B cell (primary cell): ENCODE measurements around the gene CLEC2L. TPM values are rescaled to one million over a fixed set of nuclear protein-coding genes. Genes with fewer than 3 reads are reported as not detected.

Experiments used
- ATAC-seq: fragments of 200-7000 bp; cut with Tn5 transposase; one replicate; pipeline ENCODE4 v1.10.0; 2021; ENCODE audit warnings: low read depth, mild to moderate bottlenecking, moderate number of reproducible peaks, moderate library complexity
- CTCF ChIA-PET: fragments of 350-600 bp; sonication (Branson Sonifier 250); formaldehyde crosslinking; loops from one replicate; lab custom pipeline; 2021; ENCODE audit warnings: antibody characterized with exemption, inconsistent platforms; lab: Charles Lee
- POLR2A ChIA-PET: fragments of 350-600 bp; sonication (Branson Sonifier 250); formaldehyde crosslinking; loops from one replicate; lab custom pipeline; 2021; ENCODE audit warnings: antibody characterized with exemption; lab: Charles Lee
- DNase-seq: peaks from one replicate; pipeline ENCODE4 v3.0.0; 2013
- H2AFZ ChIP-seq: 2 replicates; pipeline ENCODE4 v1.6.1; 2012; ENCODE audit warnings: mild to moderate bottlenecking, low read depth, low read length; ENCODE audit not compliant: insufficient read depth, poor library complexity, severe bottlenecking
- H3K27ac ChIP-seq, 2 donors: 1 replicate in 1 of 2; 2 replicates in 1 of 2; pipeline ENCODE4 v1.5.1; 2012 to 2013; ENCODE audit warnings: low read length in 2 of 2, mild to moderate bottlenecking in 2 of 2, moderate library complexity in 1 of 2
- H3K27me3 ChIP-seq, 4 experiments: fragments of 200-600 bp in 1 of 4; sonication (generic) in 1 of 4; replicated peaks in 1 of 4; 1 replicate in 2 of 4; 2 replicates in 2 of 4; pipeline versions ENCODE4 v1.6.1 to v1.7.0; 2013 to 2016; ENCODE audit warnings: low read length in 3 of 4, mild to moderate bottlenecking in 2 of 4, mixed read lengths in 1 of 4, moderate library complexity in 1 of 4; ENCODE audit not compliant: insufficient read depth in 4 of 4, control insufficient read depth in 3 of 4; ENCODE audit errors: control extremely low read depth in 1 of 4
- H3K36me3 ChIP-seq, 2 experiments: replicated peaks in 1 of 2; 1 replicate in 1 of 2; 2 replicates in 1 of 2; pipeline versions ENCODE4 v1.6.1 to v1.7.1; 2013; ENCODE audit warnings: low read length in 1 of 2; ENCODE audit not compliant: insufficient read depth in 2 of 2, control insufficient read depth in 1 of 2; ENCODE audit errors: control extremely low read depth in 1 of 2, extremely low read depth in 1 of 2
- H3K4me1 ChIP-seq, 2 donors: fragments of 200-600 bp in 1 of 2; sonication (generic) in 1 of 2; 1 replicate in 1 of 2; 2 replicates in 1 of 2; pipeline versions ENCODE4 v1.5.1 to v1.6.1; 2013 to 2017; ENCODE audit warnings: low read length in 2 of 2; ENCODE audit not compliant: control insufficient read depth in 2 of 2, insufficient read depth in 2 of 2
- H3K4me2 ChIP-seq: replicated peaks from 2 replicates; pipeline ENCODE3; 2012; ENCODE audit warnings: mild to moderate bottlenecking, low read depth, low read length; ENCODE audit not compliant: poor library complexity, severe bottlenecking
- H3K4me3 ChIP-seq, 5 experiments: fragments of 200-600 bp in 1 of 5; sonication (generic) in 1 of 5; 1 replicate in 3 of 5; 2 replicates in 2 of 5; pipeline versions ENCODE4 v1.5.1 to v1.7.0; 2011 to 2016; ENCODE audit warnings: low read length in 4 of 5, mild to moderate bottlenecking in 4 of 5, low read depth in 2 of 5, control low read depth in 1 of 5, moderate library complexity in 1 of 5; ENCODE audit not compliant: insufficient read depth in 1 of 5; ENCODE audit errors: control extremely low read depth in 1 of 5, extremely low read depth in 1 of 5
- H3K79me2 ChIP-seq: fragments of 200-600 bp; sonication (generic); one replicate; pipeline ENCODE4 v1.6.0; 2016; ENCODE audit warnings: low read length; ENCODE audit not compliant: control insufficient read depth, insufficient read depth
- H3K9ac ChIP-seq: fragments of 200-600 bp; sonication (generic); 2 replicates; pipeline ENCODE4 v1.6.1; 2017; ENCODE audit warnings: mild to moderate bottlenecking, low read length, moderate library complexity
- H3K9me3 ChIP-seq, 3 donors: one replicate each; pipeline versions ENCODE4 v1.6.1 to v1.7.1; 2013; ENCODE audit warnings: low read length in 2 of 3; ENCODE audit not compliant: control insufficient read depth in 2 of 3, insufficient read depth in 1 of 3; ENCODE audit errors: control extremely low read depth in 1 of 3
- H4K20me1 ChIP-seq: 2 replicates; pipeline ENCODE4 v1.6.0; 2012; ENCODE audit warnings: mild to moderate bottlenecking, low read length; ENCODE audit not compliant: insufficient read depth, control insufficient read depth, poor library complexity, severe bottlenecking
- H3K27ac Mint-ChIP-seq: one replicate; pipeline ENCODE4 v1.8.0; 2021; ENCODE audit warnings: mixed read lengths
- H3K27me3 Mint-ChIP-seq: one replicate; pipeline ENCODE4 v1.8.0; 2021; ENCODE audit warnings: mixed read lengths
- H3K4me1 Mint-ChIP-seq: one replicate; pipeline ENCODE4 v1.8.0; 2021; ENCODE audit warnings: mixed read lengths
- H3K4me3 Mint-ChIP-seq: one replicate; pipeline ENCODE4 v1.8.0; 2021; ENCODE audit warnings: mixed read lengths
- H3K9me3 Mint-ChIP-seq: one replicate; pipeline ENCODE4 v1.8.0; 2022; ENCODE audit warnings: mixed read lengths; ENCODE audit not compliant: insufficient read depth
- EZH2 ChIP-seq: IDR thresholded peaks from 2 replicates; pipeline ENCODE4 v1.6.1; 2012; ENCODE audit warnings: borderline replicate concordance, low read depth, mild to moderate bottlenecking, moderate library complexity, low read length; ENCODE audit not compliant: insufficient read depth, poor library complexity, severe bottlenecking
- WGBS: methylation state at CpG from one replicate; pipeline ENCODE4 v1.1.5; 2013; ENCODE audit warnings: missing lambda C conversion rate; ENCODE audit not compliant: insufficient coverage; 5-methylcytosine and 5-hydroxymethylcytosine counted together
- intact Hi-C: fragments of 100-400 bp; cut with micrococcal nuclease; formaldehyde crosslinking; loops from one replicate; pipeline ENCODE4 v1.10.0; 2022
- polyA plus RNA-seq: library from polyadenylated mRNA; depleted of rRNA; stranded (reverse); fragments of >200 nt; gene quantifications from 2 replicates; pipeline ENCODE4 v1.2.3, GENCODE V29; 2012
- total RNA-seq, 2 donors: library from RNA; stranded (reverse); fragments of 120-200 nt in 1 of 2; gene quantifications; 1 replicate in 1 of 2; 2 replicates in 1 of 2; pipeline versions ENCODE4 v1.2.3 to v1.2.4, GENCODE V29; 2013 to 2022
- TF ChIP-seq, protein P1 (sequence below): fragments of 200-600 bp; IDR thresholded peaks from one replicate; pipeline ENCODE4 v1.8.0; 2022; ENCODE audit warnings: antibody characterized with exemption, mild to moderate bottlenecking

Gene CLEC2L
- total and polyA plus RNA-seq, 2 donors (not counting 1 experiment from before 2014, with no cell fraction given) = not detected

DNA sequence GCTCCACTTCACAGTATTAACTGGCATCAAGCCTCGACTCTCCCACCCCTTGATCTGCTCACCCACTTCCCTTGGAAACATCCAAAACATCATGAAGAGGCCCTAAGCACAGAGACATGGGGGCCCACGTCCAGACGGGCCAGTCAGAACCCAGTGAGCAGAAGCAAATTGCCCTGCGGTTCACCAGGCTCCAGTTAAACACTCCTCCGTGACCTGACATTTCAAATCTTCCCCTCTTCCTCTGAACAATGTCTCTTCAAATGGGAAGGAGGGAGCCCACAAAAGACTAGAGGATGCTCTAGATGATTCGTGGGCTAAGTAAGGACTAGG, 44.8 kb downstream of the CLEC2L start:
- TF ChIP-seq, protein P1, sequence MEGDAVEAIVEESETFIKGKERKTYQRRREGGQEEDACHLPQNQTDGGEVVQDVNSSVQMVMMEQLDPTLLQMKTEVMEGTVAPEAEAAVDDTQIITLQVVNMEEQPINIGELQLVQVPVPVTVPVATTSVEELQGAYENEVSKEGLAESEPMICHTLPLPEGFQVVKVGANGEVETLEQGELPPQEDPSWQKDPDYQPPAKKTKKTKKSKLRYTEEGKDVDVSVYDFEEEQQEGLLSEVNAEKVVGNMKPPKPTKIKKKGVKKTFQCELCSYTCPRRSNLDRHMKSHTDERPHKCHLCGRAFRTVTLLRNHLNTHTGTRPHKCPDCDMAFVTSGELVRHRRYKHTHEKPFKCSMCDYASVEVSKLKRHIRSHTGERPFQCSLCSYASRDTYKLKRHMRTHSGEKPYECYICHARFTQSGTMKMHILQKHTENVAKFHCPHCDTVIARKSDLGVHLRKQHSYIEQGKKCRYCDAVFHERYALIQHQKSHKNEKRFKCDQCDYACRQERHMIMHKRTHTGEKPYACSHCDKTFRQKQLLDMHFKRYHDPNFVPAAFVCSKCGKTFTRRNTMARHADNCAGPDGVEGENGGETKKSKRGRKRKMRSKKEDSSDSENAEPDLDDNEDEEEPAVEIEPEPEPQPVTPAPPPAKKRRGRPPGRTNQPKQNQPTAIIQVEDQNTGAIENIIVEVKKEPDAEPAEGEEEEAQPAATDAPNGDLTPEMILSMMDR = no peak

GRCh38 chr7:139568813-139569490, 45.5 kb downstream of the CLEC2L start:
- Histone ChIP-seq H3K27ac (no peak overlapping the region), H3K4me2 (no peak overlapping the region), H3K9ac (no peak overlapping the region), H3K9me3 (no peaks in the 10 kb centered on the region), H3K79me2 (no peaks in the 10 kb centered on the region), H3K4me1 (no peaks in the 10 kb centered on the region), H2AFZ (no peak overlapping the region), H3K36me3 (no peaks in the 10 kb centered on the region), H4K20me1 (no peaks in the 10 kb centered on the region), H3K4me3 (no peak overlapping the region), H3K27me3 (no peaks in the 10 kb centered on the region)
- TF ChIP-seq, protein P1 = no peak
- no peak for TF ChIP-seq EZH2
- ATAC-seq (no peak), DNase-seq (no peak)
- Mint-ChIP-seq H3K27ac (no peak overlapping the region), H3K9me3 (no peaks in the 10 kb centered on the region), H3K4me3 (no peak overlapping the region), H3K27me3 (no peaks in the 10 kb centered on the region), H3K4me1 (no peaks in the 10 kb centered on the region)
- intact Hi-C loops = no loop called here
- ChIA-PET POLR2A (no interaction called here), CTCF (interaction anchor here (0.6 kb wide), 1 partner anchor 96 kb away, joined by 3 read pairs; no protein-coding TSS in a partner anchor)
- WGBS = 97% methylated on average over 11 of the region's 12 CpGs

More for the DNA sequence above, 44.8 kb downstream of the CLEC2L start:
- WGBS = 87% methylated on average over 3 of the region's 6 CpGs
- no peak overlapping the region for H3K9ac ChIP-seq
- intact Hi-C loops = no loop called here
- ChIA-PET CTCF (interaction anchor here (0.6 kb wide), 1 partner anchor 96 kb away, joined by 3 read pairs; no protein-coding TSS in a partner anchor), POLR2A (no interaction called here)
- H3K4me3 ChIP-seq = no peak overlapping the region
- H3K4me1 ChIP-seq = no peaks in the 10 kb centered on the region
- DNase-seq (no peak), ATAC-seq (no peak)
- H3K36me3 ChIP-seq = no peaks in the 10 kb centered on the region
- no peaks in the 10 kb centered on the region for H4K20me1 ChIP-seq
- H3K9me3 ChIP-seq = no peaks in the 10 kb centered on the region
- H2AFZ ChIP-seq = no peak overlapping the region
- no peaks in the 10 kb centered on the region for H3K79me2 ChIP-seq
- H3K27me3 ChIP-seq = no peaks in the 10 kb centered on the region
- Mint-ChIP-seq H3K4me1 (no peaks in the 10 kb centered on the region), H3K27me3 (no peaks in the 10 kb centered on the region), H3K9me3 (no peaks in the 10 kb centered on the region), H3K27ac (no peak overlapping the region), H3K4me3 (no peak overlapping the region)
- H3K4me2 ChIP-seq = no peak overlapping the region
- H3K27ac ChIP-seq = no peak overlapping the region
